ENCODE data around the gene KCNH1.

Gene KCNH1

DNA sequence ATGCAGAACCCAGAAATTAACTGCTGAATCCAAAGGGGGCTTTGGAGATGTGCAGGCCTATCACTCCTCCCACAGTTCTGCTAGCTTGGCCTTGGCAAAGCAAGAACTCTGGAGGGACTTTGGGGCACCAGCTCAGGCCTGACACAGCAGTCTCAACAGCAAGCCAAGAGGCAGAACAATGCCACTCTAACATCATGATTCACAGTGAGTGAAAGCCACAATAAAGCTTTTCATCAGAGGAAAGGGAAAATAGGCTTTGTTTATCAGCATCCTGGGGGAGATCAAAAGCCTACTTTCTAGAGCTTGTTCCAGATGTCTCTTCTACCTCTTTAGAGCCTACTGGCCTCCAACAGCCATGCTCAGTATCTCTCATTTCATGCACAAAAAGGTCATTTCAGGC is 283.4 kb downstream of the KCNH1 start:
- Histone ChIP-seq H3K36me3 (ENCODE audit: control insufficient read depth in 2 of 2, insufficient read depth in 2 of 2, low read length in 2 of 2) (no peaks in the 10 kb centered on the region), H3K27ac (ENCODE audit: low read depth in 2 of 2, low read length in 2 of 2) (no peak overlapping the region), H3K9me3 (ENCODE audit: control insufficient read depth in 2 of 2, low read length in 2 of 2) (no peaks in the 10 kb centered on the region), H3K9ac (ENCODE audit: low read depth in 1 of 2, low read length in 2 of 2) (no peak overlapping the region), H3K27me3 (ENCODE audit: control insufficient read depth in 2 of 2, insufficient read depth in 2 of 2, low read length in 2 of 2) (no peaks in the 10 kb centered on the region), H3K4me3 (ENCODE audit: low read length in 2 of 2) (no peak overlapping the region), H3K4me1 (ENCODE audit: control insufficient read depth in 2 of 2, insufficient read depth in 2 of 2, low read length in 2 of 2) (no peaks in the 10 kb centered on the region)

DNA sequence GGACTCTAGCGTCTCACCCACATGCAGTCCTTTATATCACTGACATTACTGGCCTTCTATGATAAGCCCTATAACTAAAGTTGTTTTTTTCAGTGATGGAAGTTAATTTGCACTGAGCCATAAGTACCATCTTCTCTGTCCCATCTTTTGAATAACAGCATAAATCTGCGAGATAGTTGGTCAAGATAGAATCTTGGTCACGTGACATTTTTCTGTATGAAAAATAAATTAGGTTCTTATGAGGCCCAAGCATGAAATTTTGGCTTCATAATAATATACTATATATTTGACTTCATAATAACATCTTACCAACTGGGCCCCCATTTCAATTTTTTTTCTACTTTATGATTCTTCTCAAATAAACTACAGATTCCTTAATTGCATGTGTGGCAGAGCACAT is 285.5 kb downstream of the KCNH1 start:
- H3K4me1 ChIP-seq (ENCODE audit: control insufficient read depth in 2 of 2, insufficient read depth in 2 of 2, low read length in 2 of 2) = no peaks in the 10 kb centered on the region
- H3K9ac ChIP-seq (ENCODE audit: low read depth in 1 of 2, low read length in 2 of 2) = no peak overlapping the region
- no peak overlapping the region for H3K4me3 ChIP-seq (ENCODE audit: low read length in 2 of 2)

GRCh38 chr1:210841926-210842625 is 291.9 kb downstream of the KCNH1 start:
- Histone ChIP-seq H3K4me3 (ENCODE audit: low read length in 2 of 2) (no peak overlapping the region), H3K27ac (ENCODE audit: low read depth in 2 of 2, low read length in 2 of 2) (no peak overlapping the region), H3K4me1 (ENCODE audit: control insufficient read depth in 2 of 2, insufficient read depth in 2 of 2, low read length in 2 of 2) (no peaks in the 10 kb centered on the region), H3K9me3 (ENCODE audit: control insufficient read depth in 2 of 2, low read length in 2 of 2) (no peaks in the 10 kb centered on the region), H3K9ac (ENCODE audit: low read depth in 1 of 2, low read length in 2 of 2) (no peak overlapping the region), H3K36me3 (ENCODE audit: control insufficient read depth in 2 of 2, insufficient read depth in 2 of 2, low read length in 2 of 2) (no peaks in the 10 kb centered on the region), H3K27me3 (ENCODE audit: control insufficient read depth in 2 of 2, insufficient read depth in 2 of 2, low read length in 2 of 2) (no peaks in the 10 kb centered on the region)

More for the DNA sequence above, 285.5 kb downstream of the KCNH1 start:
- Histone ChIP-seq H3K27me3 (ENCODE audit: control insufficient read depth in 2 of 2, insufficient read depth in 2 of 2, low read length in 2 of 2) (no peaks in the 10 kb centered on the region), H3K36me3 (ENCODE audit: control insufficient read depth in 2 of 2, insufficient read depth in 2 of 2, low read length in 2 of 2) (no peaks in the 10 kb centered on the region), H3K9me3 (ENCODE audit: control insufficient read depth in 2 of 2, low read length in 2 of 2) (no peaks in the 10 kb centered on the region), H3K27ac (ENCODE audit: low read depth in 2 of 2, low read length in 2 of 2) (no peak overlapping the region)

- no peaks in the 10 kb centered on the region for H3K9me3 ChIP-seq (ENCODE audit: control insufficient read depth in 2 of 2, low read length in 2 of 2)
- H3K36me3 ChIP-seq (ENCODE audit: control insufficient read depth in 2 of 2, insufficient read depth in 2 of 2, low read length in 2 of 2) = no peaks in the 10 kb centered on the region
- no peak overlapping the region for H3K27ac ChIP-seq (ENCODE audit: low read depth in 2 of 2, low read length in 2 of 2)
- H3K27me3 ChIP-seq (ENCODE audit: control insufficient read depth in 2 of 2, insufficient read depth in 2 of 2, low read length in 2 of 2) = no peaks in the 10 kb centered on the region
- H3K4me1 ChIP-seq (ENCODE audit: control insufficient read depth in 2 of 2, insufficient read depth in 2 of 2, low read length in 2 of 2) = no peaks in the 10 kb centered on the region
- no peak overlapping the region for H3K4me3 ChIP-seq (ENCODE audit: low read length in 2 of 2)
- H3K9ac ChIP-seq (ENCODE audit: low read depth in 1 of 2, low read length in 2 of 2) = no peak overlapping the region
These were observed 303.6 kb downstream of the KCNH1 start for GRCh38 chr1:210830034-210831028.

GRCh38 chr1:210828996-210829596 is 304.9 kb downstream of the KCNH1 start:
- Histone ChIP-seq H3K4me1 (ENCODE audit: control insufficient read depth in 2 of 2, insufficient read depth in 2 of 2, low read length in 2 of 2) (no peaks in the 10 kb centered on the region), H3K36me3 (ENCODE audit: control insufficient read depth in 2 of 2, insufficient read depth in 2 of 2, low read length in 2 of 2) (no peaks in the 10 kb centered on the region), H3K27me3 (ENCODE audit: control insufficient read depth in 2 of 2, insufficient read depth in 2 of 2, low read length in 2 of 2) (no peaks in the 10 kb centered on the region), H3K9ac (ENCODE audit: low read depth in 1 of 2, low read length in 2 of 2) (no peak overlapping the region), H3K4me3 (ENCODE audit: low read length in 2 of 2) (no peak overlapping the region), H3K27ac (ENCODE audit: low read depth in 2 of 2, low read length in 2 of 2) (no peak overlapping the region), H3K9me3 (ENCODE audit: control insufficient read depth in 2 of 2, low read length in 2 of 2) (no peaks in the 10 kb centered on the region)

DNA sequence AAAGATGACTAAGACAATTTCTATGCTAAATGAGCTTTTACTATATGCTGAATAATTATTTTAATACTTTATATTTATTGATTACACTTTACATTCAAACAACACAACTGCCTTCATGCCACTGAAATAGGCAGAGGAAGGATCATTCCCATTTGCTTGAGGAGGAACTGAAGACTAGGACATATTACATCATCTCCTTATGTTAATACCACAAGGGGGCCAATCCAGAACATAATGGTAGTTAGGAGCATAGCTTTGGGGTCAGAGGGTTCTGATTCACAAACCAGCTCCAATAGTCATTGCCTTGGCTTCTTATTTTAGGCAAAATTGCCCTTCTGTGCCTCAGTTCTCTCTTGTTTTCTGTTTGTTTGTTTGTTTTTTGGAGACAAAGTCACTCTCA is 306.5 kb downstream of the KCNH1 start:
- H3K27me3 ChIP-seq (ENCODE audit: control insufficient read depth in 2 of 2, insufficient read depth in 2 of 2, low read length in 2 of 2) = no peaks in the 10 kb centered on the region
- no peak overlapping the region for H3K9ac ChIP-seq (ENCODE audit: low read depth in 1 of 2, low read length in 2 of 2)

DNA sequence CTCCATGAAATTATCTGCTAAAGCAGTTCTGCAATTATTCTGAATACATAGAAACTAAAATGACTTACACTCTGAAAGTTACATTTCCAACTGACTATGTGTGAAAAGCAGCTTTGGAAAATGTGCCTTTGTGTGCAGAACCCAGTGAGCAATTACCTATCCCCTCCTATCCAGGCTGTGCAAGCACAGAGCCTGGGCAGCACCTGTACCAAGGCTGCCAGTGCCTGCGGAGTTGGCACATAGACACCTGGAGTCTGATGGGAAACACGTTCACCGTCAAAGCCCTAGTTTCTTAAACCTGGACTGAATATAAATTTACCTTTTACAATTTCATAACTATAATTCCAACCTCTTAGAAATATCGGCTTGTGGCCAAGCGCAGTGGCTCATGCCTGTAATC is 307.3 kb downstream of the KCNH1 start:
- Histone ChIP-seq H3K27ac (ENCODE audit: low read depth in 2 of 2, low read length in 2 of 2) (no peak overlapping the region), H3K9me3 (ENCODE audit: control insufficient read depth in 2 of 2, low read length in 2 of 2) (no peaks in the 10 kb centered on the region), H3K27me3 (ENCODE audit: control insufficient read depth in 2 of 2, insufficient read depth in 2 of 2, low read length in 2 of 2) (no peaks in the 10 kb centered on the region), H3K36me3 (ENCODE audit: control insufficient read depth in 2 of 2, insufficient read depth in 2 of 2, low read length in 2 of 2) (no peaks in the 10 kb centered on the region), H3K4me3 (ENCODE audit: low read length in 2 of 2) (no peak overlapping the region), H3K4me1 (ENCODE audit: control insufficient read depth in 2 of 2, insufficient read depth in 2 of 2, low read length in 2 of 2) (no peaks in the 10 kb centered on the region), H3K9ac (ENCODE audit: low read depth in 1 of 2, low read length in 2 of 2) (no peak overlapping the region)

More for the DNA sequence above, 306.5 kb downstream of the KCNH1 start:
- H3K27ac ChIP-seq (ENCODE audit: low read depth in 2 of 2, low read length in 2 of 2) = no peak overlapping the region
- no peak overlapping the region for H3K4me3 ChIP-seq (ENCODE audit: low read length in 2 of 2)
- H3K9me3 ChIP-seq (ENCODE audit: control insufficient read depth in 2 of 2, low read length in 2 of 2) = no peaks in the 10 kb centered on the region
- no peaks in the 10 kb centered on the region for H3K4me1 ChIP-seq (ENCODE audit: control insufficient read depth in 2 of 2, insufficient read depth in 2 of 2, low read length in 2 of 2)
- H3K36me3 ChIP-seq (ENCODE audit: control insufficient read depth in 2 of 2, insufficient read depth in 2 of 2, low read length in 2 of 2) = no peaks in the 10 kb centered on the region

GRCh38 chr1:210822932-210823331 is 311.0 kb downstream of the KCNH1 start:
- Histone ChIP-seq H3K27me3 (ENCODE audit: control insufficient read depth in 2 of 2, insufficient read depth in 2 of 2, low read length in 2 of 2) (no peaks in the 10 kb centered on the region), H3K27ac (ENCODE audit: low read depth in 2 of 2, low read length in 2 of 2) (no peak overlapping the region), H3K9me3 (ENCODE audit: control insufficient read depth in 2 of 2, low read length in 2 of 2) (no peaks in the 10 kb centered on the region), H3K36me3 (ENCODE audit: control insufficient read depth in 2 of 2, insufficient read depth in 2 of 2, low read length in 2 of 2) (no peaks in the 10 kb centered on the region), H3K4me3 (ENCODE audit: low read length in 2 of 2) (no peak overlapping the region), H3K4me1 (ENCODE audit: control insufficient read depth in 2 of 2, insufficient read depth in 2 of 2, low read length in 2 of 2) (no peaks in the 10 kb centered on the region), H3K9ac (ENCODE audit: low read depth in 1 of 2, low read length in 2 of 2) (no peak overlapping the region)

DNA sequence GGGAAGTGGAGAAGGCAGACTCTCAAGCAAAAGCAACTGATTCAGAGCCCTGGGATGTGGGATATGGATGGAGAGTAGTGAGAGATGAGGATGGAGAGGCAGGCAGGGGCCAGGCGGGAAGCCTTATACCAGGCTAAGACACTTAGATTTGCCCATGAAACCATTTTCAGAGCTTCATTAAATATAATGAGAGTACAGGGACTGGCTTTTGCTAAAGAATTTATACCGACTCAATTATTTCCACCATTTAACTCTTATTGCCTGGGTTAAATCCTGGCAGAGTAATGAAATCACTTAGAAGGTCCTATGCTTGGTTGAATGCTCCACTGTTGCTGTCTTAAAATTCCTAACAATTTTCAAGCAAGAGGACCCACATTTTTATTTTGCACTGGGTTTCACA is 311.7 kb downstream of the KCNH1 start:
- Histone ChIP-seq H3K27ac (ENCODE audit: low read depth in 2 of 2, low read length in 2 of 2) (no peak overlapping the region), H3K9ac (ENCODE audit: low read depth in 1 of 2, low read length in 2 of 2) (no peak overlapping the region), H3K4me1 (ENCODE audit: control insufficient read depth in 2 of 2, insufficient read depth in 2 of 2, low read length in 2 of 2) (no peaks in the 10 kb centered on the region), H3K36me3 (ENCODE audit: control insufficient read depth in 2 of 2, insufficient read depth in 2 of 2, low read length in 2 of 2) (no peaks in the 10 kb centered on the region), H3K27me3 (ENCODE audit: control insufficient read depth in 2 of 2, insufficient read depth in 2 of 2, low read length in 2 of 2) (no peaks in the 10 kb centered on the region), H3K4me3 (ENCODE audit: low read length in 2 of 2) (no peak overlapping the region), H3K9me3 (ENCODE audit: control insufficient read depth in 2 of 2, low read length in 2 of 2) (no peaks in the 10 kb centered on the region)

DNA sequence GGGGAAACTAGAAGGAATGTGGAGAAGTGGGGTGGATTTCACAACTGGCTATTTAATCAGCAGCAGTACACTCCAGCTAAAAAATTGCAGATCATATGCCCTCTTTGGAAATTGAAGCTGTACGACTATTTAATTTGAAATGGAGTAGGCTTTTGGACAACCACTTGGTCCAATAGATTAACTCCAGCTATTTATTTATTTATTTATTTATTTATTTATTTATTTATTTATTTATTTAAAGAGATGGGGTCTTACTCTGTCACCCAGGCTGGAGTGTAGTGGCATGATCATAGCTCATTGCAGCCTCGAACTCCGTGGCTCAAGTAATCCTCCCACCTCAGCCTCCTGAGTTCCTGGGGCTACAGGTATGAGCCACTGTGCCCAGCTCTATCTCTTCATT is 312.3 kb downstream of the KCNH1 start:
- Histone ChIP-seq H3K9me3 (ENCODE audit: control insufficient read depth in 2 of 2, low read length in 2 of 2) (no peaks in the 10 kb centered on the region), H3K4me3 (ENCODE audit: low read length in 2 of 2) (no peak overlapping the region), H3K36me3 (ENCODE audit: control insufficient read depth in 2 of 2, insufficient read depth in 2 of 2, low read length in 2 of 2) (no peaks in the 10 kb centered on the region), H3K27ac (ENCODE audit: low read depth in 2 of 2, low read length in 2 of 2) (no peak overlapping the region), H3K4me1 (ENCODE audit: control insufficient read depth in 2 of 2, insufficient read depth in 2 of 2, low read length in 2 of 2) (no peaks in the 10 kb centered on the region), H3K9ac (ENCODE audit: low read depth in 1 of 2, low read length in 2 of 2) (no peak overlapping the region), H3K27me3 (ENCODE audit: control insufficient read depth in 2 of 2, insufficient read depth in 2 of 2, low read length in 2 of 2) (no peaks in the 10 kb centered on the region)

Measured in mucosa of rectum (tissue), 2 donors.